HG02840 (cell line): ENCODE data around the gene BATF3.

ENCODE experiments used
- ATAC-seq: cut with Tn5 transposase; IDR thresholded peaks from one replicate; pipeline ENCODE4 v1.9.1; 2021; ENCODE audit warnings: mild to moderate bottlenecking, moderate library complexity, moderate number of reproducible peaks; ENCODE audit not compliant: unreplicated experiment, low FRiP score

The BATF3 gene

GRCh38 chr1:212638492-212639151 lies 61.0 kb downstream of the BATF3 start:
- no peak for ATAC-seq

DNA sequence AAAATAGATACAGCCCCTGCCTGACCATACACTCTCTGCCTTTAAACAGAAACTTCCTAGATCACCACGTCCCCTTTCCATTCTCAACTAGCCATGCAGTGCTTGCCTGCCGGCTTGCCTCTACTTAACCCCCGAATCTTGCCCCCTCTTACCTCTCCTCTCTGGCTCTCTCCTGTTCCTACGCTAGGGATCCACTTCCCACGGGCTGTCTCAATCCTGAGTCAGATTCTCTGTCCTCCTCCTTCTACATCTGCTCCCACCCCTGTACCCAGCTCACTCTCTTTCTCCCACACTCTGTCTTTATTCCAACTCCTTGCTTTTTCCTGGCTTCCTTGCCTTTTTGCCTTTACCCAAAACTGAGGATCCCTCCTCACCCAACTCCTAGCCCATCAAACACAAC lies 61.7 kb downstream of the BATF3 start:
- no peak for ATAC-seq
